SK-N-SH (cell line): ENCODE measurements around the gene NDUFS7. TPM values are rescaled to one million over a fixed set of nuclear protein-coding genes. Genes with fewer than 3 reads are reported as not detected.

Source experiments
- CTCF ChIA-PET: fragments of 300-600, 350-600 bp; formaldehyde crosslinking; extraction: SDS; loops from one replicate; lab custom pipeline; 2021; lab: Yijun Ruan, JAX
- POLR2A ChIA-PET: fragments of 350-600 bp; sonication (Branson Sonifier 250); formaldehyde crosslinking; extraction: SDS; loops from one replicate; lab custom pipeline; 2020; ENCODE audit warnings: antibody characterized with exemption, inconsistent platforms; lab: Yijun Ruan, JAX
- DNase-seq: peaks from one replicate; pipeline ENCODE4 v3.0.0; 2012
- H2AFZ ChIP-seq: fragments of 200-600 bp; sonication (generic); 2 replicates; pipeline ENCODE4 v1.8.1; 2016; ENCODE audit warnings: antibody characterized with exemption, mild to moderate bottlenecking, low read depth
- H3F3A ChIP-seq: fragments of 200-600 bp; sonication (generic); replicated peaks from 2 replicates; pipeline ENCODE3; 2016; ENCODE audit warnings: antibody characterized with exemption, mild to moderate bottlenecking; ENCODE audit not compliant: insufficient read depth
- H3K27ac ChIP-seq, 2 experiments: fragments of 200-500 bp in 1 of 2; fragments of 200-600 bp in 1 of 2; sonication (Bioruptor generic) in 1 of 2; sonication (generic), shearing (Covaris generic) in 1 of 2; 2 replicates each; pipeline versions ENCODE4 v1.5.1 to v1.6.1; 2014 to 2016; ENCODE audit warnings: low read depth in 2 of 2, inconsistent platforms in 1 of 2, low read length in 1 of 2, mild to moderate bottlenecking in 1 of 2, mixed read lengths in 1 of 2
- H3K27me3 ChIP-seq: fragments of 200-600 bp; sonication (generic), shearing (Covaris generic); 2 replicates; pipeline ENCODE4 v1.6.1; 2016; ENCODE audit warnings: mixed run types; ENCODE audit not compliant: insufficient read depth
- H3K36me3 ChIP-seq, 2 experiments: fragments of 200-500 bp in 1 of 2; fragments of 200-600 bp in 1 of 2; sonication (Bioruptor generic) in 1 of 2; sonication (generic) in 1 of 2; replicated peaks in 1 of 2; 2 replicates each; pipeline versions ENCODE3 to v1.5.1; 2014 to 2016; ENCODE audit warnings: low read length in 1 of 2, mild to moderate bottlenecking in 1 of 2; ENCODE audit not compliant: insufficient read depth in 2 of 2, control insufficient read depth in 1 of 2
- H3K4me1 ChIP-seq, 2 experiments: fragments of 200-500 bp in 1 of 2; fragments of 200-600 bp in 1 of 2; sonication (Bioruptor generic) in 1 of 2; sonication (generic), shearing (Covaris generic) in 1 of 2; 2 replicates each; pipeline versions ENCODE4 v1.5.1 to v1.6.1; 2014 to 2016; ENCODE audit warnings: low read depth in 1 of 2, low read length in 1 of 2, mixed run types in 1 of 2; ENCODE audit not compliant: insufficient read depth in 2 of 2, control insufficient read depth in 1 of 2
- H3K4me2 ChIP-seq: fragments of 200-600 bp; sonication (generic), shearing (Covaris generic); 2 replicates; pipeline ENCODE4 v1.6.1; 2017; ENCODE audit warnings: mixed run types
- H3K4me3 ChIP-seq, 2 experiments: fragments of 200-500 bp in 1 of 2; fragments of 200-600 bp in 1 of 2; sonication (Bioruptor generic) in 1 of 2; sonication (generic), shearing (Covaris generic) in 1 of 2; 2 replicates each; pipeline versions ENCODE4 v1.5.1 to v1.8.1; 2014 to 2016; ENCODE audit warnings: low read depth in 2 of 2, inconsistent platforms in 1 of 2, low read length in 1 of 2, mild to moderate bottlenecking in 1 of 2, mixed read lengths in 1 of 2, moderate library complexity in 1 of 2
- H3K79me2 ChIP-seq: fragments of 200-600 bp; sonication (generic); 2 replicates; pipeline ENCODE4 v1.8.1; 2017; ENCODE audit warnings: mild to moderate bottlenecking; ENCODE audit not compliant: insufficient read depth
- H3K9ac ChIP-seq: fragments of 200-600 bp; sonication (generic); 2 replicates; pipeline ENCODE4 v1.6.1; 2017; ENCODE audit warnings: mixed run types
- H3K9me2 ChIP-seq: fragments of 200-600 bp; sonication (generic); 2 replicates; pipeline ENCODE4 v1.6.1; 2017; ENCODE audit warnings: mixed run types
- H3K9me3 ChIP-seq: fragments of 200-600 bp; sonication (generic); 2 replicates; pipeline ENCODE4 v1.6.1; 2017; ENCODE audit warnings: mixed run types, mild to moderate bottlenecking, moderate library complexity
- H4K20me1 ChIP-seq: fragments of 200-600 bp; sonication (generic); 2 replicates; pipeline ENCODE4 v1.6.1; 2017; ENCODE audit warnings: mild to moderate bottlenecking, mixed run types; ENCODE audit not compliant: insufficient read depth
- EZH2phosphoT487 ChIP-seq: fragments of 200-600 bp; sonication (generic); IDR thresholded peaks from 2 replicates; pipeline ENCODE4 v1.6.1; 2017; ENCODE audit warnings: low read depth, mixed run types, mild to moderate bottlenecking, antibody characterized with exemption, moderate library complexity, borderline replicate concordance
- FOSL2 ChIP-seq: IDR thresholded peaks from 2 replicates; pipeline ENCODE4 v1.4.0; 2012; ENCODE audit warnings: low read depth, mild to moderate bottlenecking, moderate library complexity, borderline replicate concordance
- JUND ChIP-seq: IDR thresholded peaks from 2 replicates; pipeline ENCODE4 v1.4.0; 2012
- POLR2AphosphoS5 ChIP-seq: IDR thresholded peaks from 2 replicates; pipeline ENCODE4 v1.6.1; 2012; ENCODE audit warnings: low read depth, low read length
- RAD21 ChIP-seq: IDR thresholded peaks from 2 replicates; pipeline ENCODE4 v1.6.1; 2012; ENCODE audit warnings: mild to moderate bottlenecking, low read length
- RCOR1 ChIP-seq: fragments of 150-350 bp; IDR thresholded peaks from 2 replicates; pipeline ENCODE4 v1.6.1; 2017; ENCODE audit warnings: antibody characterized with exemption, low read length
- TAF1 ChIP-seq: IDR thresholded peaks from 2 replicates; pipeline ENCODE4 v1.6.1; 2012; ENCODE audit warnings: low read depth, mild to moderate bottlenecking, low read length, moderate library complexity, borderline replicate concordance
- whole genome bisulfite sequencing: methylation state at CpG from one replicate; pipeline ENCODE4 v1.1.6; 2017; ENCODE audit warnings: low lambda C conversion rate; 5-methylcytosine and 5-hydroxymethylcytosine counted together
- polyA plus RNA-seq, 3 experiments: library from polyadenylated mRNA; depleted of rRNA; stranded (reverse); fragments of >200 nt; gene quantifications; 2 replicates each; pipeline ENCODE4 v1.2.3, GENCODE V29; 2012
- TF ChIP-seq, protein P1 (sequence below): fragments of 200-600 bp; sonication (generic); IDR thresholded peaks from 2 replicates; pipeline ENCODE4 v1.6.1; 2017; ENCODE audit warnings: antibody characterized with exemption, mild to moderate bottlenecking, moderate library complexity
- TF ChIP-seq, protein P2 (sequence below): IDR thresholded peaks from 2 replicates; pipeline ENCODE4; 2012
- TF ChIP-seq, protein P3 (sequence below): IDR thresholded peaks from 2 replicates; pipeline ENCODE4 v1.4.0; 2012; ENCODE audit warnings: low read depth, borderline replicate concordance

NDUFS7 gene
- polyA plus RNA-seq, 1 of the 3 experiments (the other 2 are of a cell fraction) = 66.4 TPM

DNA sequence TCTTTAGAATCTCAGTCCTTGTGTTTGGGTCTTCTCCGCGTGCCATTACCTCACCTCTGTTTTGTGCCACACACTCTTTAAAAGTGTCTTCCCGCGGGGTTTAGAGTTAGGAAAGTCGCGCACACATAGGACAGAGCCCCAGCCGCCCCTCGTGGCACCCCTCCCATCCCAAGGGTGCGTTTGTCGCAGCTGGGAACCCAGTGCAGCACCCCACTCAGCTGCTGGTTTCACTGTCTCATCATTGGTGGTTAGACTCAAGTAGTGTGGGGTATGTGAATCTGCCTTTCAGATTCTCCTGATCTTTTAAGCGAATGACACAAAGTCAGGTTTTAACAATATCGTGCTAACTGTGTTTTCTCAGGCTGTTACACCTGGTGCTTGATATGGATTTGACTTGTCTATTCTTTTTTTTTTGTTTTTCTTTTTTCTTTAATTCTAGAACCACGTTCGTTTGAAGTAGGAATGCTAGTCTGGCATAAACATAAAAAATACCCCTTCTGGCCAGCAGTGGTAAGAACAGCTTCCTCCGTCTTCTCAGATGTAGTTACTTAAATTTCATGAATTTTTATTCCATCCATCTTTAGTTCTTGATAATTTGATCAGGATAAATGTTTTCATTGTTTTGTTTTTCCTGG is 19.5 kb upstream of the NDUFS7 start:
- 92% methylated on average over 15 of the region's 15 CpGs for WGBS
- no peak for DNase-seq
- no peaks in the 10 kb centered on the region for H3K9me2 ChIP-seq
- H3K4me1 ChIP-seq = peaks cover 24 to 25% of the 10 kb centered on the region in 2 experiments
- H3K36me3 ChIP-seq = peaks cover 38 to 65% of the 10 kb centered on the region in 2 experiments
- ChIA-PET POLR2A (no interaction called here), CTCF (interaction anchor here (0.9 to 1.7 kb wide), 4 partner anchors 9 to 85 kb away, joined by 3 to 5 read pairs (median 4); no protein-coding TSS in a partner anchor)
- H3K9me3 ChIP-seq = no peaks in the 10 kb centered on the region
- H3K27ac ChIP-seq = no peak overlapping the region
- H4K20me1 ChIP-seq = no peaks in the 10 kb centered on the region
- H3K4me3 ChIP-seq = no peak overlapping the region
- H3K9ac ChIP-seq = no peak overlapping the region
- peaks cover 23% of the 10 kb centered on the region; the same call in 1 of the 2 replicates for H3K79me2 ChIP-seq
- TF ChIP-seq RAD21 = no peak
- TF ChIP-seq, protein P1, sequence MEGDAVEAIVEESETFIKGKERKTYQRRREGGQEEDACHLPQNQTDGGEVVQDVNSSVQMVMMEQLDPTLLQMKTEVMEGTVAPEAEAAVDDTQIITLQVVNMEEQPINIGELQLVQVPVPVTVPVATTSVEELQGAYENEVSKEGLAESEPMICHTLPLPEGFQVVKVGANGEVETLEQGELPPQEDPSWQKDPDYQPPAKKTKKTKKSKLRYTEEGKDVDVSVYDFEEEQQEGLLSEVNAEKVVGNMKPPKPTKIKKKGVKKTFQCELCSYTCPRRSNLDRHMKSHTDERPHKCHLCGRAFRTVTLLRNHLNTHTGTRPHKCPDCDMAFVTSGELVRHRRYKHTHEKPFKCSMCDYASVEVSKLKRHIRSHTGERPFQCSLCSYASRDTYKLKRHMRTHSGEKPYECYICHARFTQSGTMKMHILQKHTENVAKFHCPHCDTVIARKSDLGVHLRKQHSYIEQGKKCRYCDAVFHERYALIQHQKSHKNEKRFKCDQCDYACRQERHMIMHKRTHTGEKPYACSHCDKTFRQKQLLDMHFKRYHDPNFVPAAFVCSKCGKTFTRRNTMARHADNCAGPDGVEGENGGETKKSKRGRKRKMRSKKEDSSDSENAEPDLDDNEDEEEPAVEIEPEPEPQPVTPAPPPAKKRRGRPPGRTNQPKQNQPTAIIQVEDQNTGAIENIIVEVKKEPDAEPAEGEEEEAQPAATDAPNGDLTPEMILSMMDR = peak; percentile 50
- H3K27me3 ChIP-seq = no peaks in the 10 kb centered on the region
- H3F3A ChIP-seq = peaks cover 32% of the 10 kb centered on the region
- no peak overlapping the region for H3K4me2 ChIP-seq
- H2AFZ ChIP-seq = no peak overlapping the region

DNA sequence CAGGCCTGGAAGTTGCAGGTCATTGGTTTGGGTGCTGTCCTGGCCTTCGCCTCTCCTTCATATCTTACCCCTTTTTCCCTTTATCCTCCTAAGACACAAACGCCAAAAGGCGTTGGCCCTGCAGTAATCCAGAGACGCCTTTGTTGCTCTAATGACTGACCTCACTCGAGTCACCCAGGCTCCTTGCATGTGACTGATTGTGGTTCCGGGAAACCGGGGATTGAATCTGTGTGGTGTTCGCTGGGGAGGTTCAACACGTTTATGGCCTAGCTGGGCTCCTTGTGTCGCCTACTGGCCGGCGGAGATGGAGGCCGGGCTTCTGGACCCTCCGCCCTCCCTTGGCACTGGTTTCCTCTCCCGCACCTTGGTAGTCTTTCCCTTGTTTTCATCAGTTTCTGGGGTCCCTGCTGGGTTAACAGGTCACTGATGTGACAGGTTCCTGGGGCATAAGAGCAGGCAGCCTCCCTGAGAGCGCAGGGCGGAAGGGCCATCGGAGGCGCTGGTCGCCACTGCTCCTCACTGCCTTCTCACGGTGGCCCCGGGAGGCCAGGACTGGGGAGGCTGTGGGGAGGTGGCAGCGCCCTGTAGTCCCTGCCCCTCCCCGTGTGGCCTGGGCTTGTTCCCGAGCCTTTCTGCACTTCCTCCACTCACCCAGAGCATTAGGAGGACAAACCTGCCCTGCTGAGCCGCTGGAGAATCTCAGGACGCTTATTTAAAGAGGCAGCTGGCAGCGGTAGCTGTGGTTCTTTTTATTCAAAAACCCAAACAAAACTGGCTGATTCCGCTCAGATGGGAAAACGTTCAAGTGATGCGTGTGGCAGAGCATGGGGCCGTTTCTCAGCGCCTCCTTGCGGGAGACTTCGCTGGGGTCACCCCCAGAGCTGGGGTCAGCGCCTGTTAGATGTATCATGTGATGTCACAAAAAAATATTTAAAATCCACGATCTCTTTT is 18.1 kb upstream of the NDUFS7 start:
- H3K4me3 ChIP-seq = no peak overlapping the region
- peaks cover 21% of the 10 kb centered on the region for H3F3A ChIP-seq
- 93% methylated on average over 35 of the region's 37 CpGs for WGBS
- no peaks in the 10 kb centered on the region for H4K20me1 ChIP-seq
- TF ChIP-seq, protein P2, sequence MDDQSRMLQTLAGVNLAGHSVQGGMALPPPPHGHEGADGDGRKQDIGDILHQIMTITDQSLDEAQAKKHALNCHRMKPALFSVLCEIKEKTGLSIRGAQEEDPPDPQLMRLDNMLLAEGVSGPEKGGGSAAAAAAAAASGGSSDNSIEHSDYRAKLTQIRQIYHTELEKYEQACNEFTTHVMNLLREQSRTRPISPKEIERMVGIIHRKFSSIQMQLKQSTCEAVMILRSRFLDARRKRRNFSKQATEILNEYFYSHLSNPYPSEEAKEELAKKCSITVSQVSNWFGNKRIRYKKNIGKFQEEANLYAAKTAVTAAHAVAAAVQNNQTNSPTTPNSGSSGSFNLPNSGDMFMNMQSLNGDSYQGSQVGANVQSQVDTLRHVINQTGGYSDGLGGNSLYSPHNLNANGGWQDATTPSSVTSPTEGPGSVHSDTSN = no peak
- TF ChIP-seq EZH2phosphoT487 (no peak), JUND (no peak), FOSL2 (no peak), TAF1 (no peak), POLR2AphosphoS5 (no peak), RCOR1 (no peak)
- TF ChIP-seq, protein P3, sequence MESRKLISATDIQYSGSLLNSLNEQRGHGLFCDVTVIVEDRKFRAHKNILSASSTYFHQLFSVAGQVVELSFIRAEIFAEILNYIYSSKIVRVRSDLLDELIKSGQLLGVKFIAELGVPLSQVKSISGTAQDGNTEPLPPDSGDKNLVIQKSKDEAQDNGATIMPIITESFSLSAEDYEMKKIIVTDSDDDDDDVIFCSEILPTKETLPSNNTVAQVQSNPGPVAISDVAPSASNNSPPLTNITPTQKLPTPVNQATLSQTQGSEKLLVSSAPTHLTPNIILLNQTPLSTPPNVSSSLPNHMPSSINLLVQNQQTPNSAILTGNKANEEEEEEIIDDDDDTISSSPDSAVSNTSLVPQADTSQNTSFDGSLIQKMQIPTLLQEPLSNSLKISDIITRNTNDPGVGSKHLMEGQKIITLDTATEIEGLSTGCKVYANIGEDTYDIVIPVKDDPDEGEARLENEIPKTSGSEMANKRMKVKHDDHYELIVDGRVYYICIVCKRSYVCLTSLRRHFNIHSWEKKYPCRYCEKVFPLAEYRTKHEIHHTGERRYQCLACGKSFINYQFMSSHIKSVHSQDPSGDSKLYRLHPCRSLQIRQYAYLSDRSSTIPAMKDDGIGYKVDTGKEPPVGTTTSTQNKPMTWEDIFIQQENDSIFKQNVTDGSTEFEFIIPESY = no peak
- TF ChIP-seq, all 33 proteins: peak for 0
- POLR2A ChIA-PET = no interaction called here
- no peak overlapping the region for H3K27ac ChIP-seq
- H3K9me3 ChIP-seq = no peaks in the 10 kb centered on the region
- no peaks in the 10 kb centered on the region for H3K27me3 ChIP-seq
- peaks cover 16 to 19% of the 10 kb centered on the region in 2 experiments for H3K4me1 ChIP-seq
- no peak overlapping the region for H3K4me2 ChIP-seq
- no peak for DNase-seq
- H3K9me2 ChIP-seq = no peaks in the 10 kb centered on the region
- no peak overlapping the region for H3K9ac ChIP-seq
- no peak overlapping the region for H2AFZ ChIP-seq
- CTCF ChIA-PET = interaction anchor here (1.2 to 1.7 kb wide), 2 partner anchors 8 to 86 kb away, joined by 5 read pairs; no protein-coding TSS in a partner anchor
- H3K79me2 ChIP-seq = peaks cover 23% of the 10 kb centered on the region; the same call in 1 of the 2 replicates
- H3K36me3 ChIP-seq = peaks cover 35 to 64% of the 10 kb centered on the region in 2 experiments
